HG03575 (cell line): Measurements from ENCODE around the gene CDK15.
"Not testable (repeated sequence)": the region's sequence is repeated elsewhere in the genome, so short reads cannot be mapped to it uniquely, and the experiment has no call there.

ENCODE experiments used
- ATAC-seq: cut with Tn5 transposase; IDR thresholded peaks from one replicate; pipeline ENCODE4 v1.9.1; 2021; ENCODE audit not compliant: unreplicated experiment, insufficient number of reproducible peaks, low FRiP score; ENCODE audit errors: extremely low read depth

Gene CDK15

DNA sequence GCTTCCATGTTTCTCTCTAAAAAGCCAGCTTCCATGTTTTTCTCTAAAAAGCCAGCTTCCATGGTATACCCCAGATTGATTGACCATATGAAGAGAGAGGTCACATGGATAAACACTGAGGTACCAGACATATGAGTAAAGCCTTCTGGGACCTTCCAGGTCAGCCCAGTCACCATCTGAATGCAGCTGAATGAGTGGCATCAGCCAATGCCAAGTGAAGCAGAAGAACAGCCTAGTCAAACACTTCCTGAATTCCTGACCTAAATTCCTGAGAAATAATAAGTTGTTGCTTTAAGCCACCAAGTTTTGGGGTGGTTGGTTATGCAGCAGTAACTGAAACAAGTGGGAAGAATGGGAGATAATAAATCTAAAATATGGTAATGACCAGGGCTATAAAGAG is 19.9 kb upstream of the CDK15 start:
- ATAC-seq = no peak

DNA sequence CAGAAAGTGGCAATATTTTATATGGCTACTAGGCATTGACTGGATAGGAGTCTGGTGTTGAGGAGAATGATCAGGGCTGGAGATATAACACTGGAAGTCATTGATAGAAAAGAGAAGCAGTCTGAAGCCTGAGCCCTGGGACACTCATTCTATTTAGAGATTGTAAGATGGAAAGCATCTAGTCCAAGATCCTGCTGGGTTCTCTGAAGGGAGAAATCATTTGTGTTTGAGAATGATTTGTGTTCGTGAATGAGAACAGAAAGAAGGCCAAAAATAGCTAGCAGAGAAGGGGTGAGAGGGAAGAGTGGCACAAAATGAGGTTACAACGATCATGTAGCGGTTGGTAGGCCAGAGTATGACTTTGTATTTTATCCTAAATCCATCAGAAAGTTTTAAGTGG is 18.0 kb upstream of the CDK15 start:
- ATAC-seq = no peak

DNA sequence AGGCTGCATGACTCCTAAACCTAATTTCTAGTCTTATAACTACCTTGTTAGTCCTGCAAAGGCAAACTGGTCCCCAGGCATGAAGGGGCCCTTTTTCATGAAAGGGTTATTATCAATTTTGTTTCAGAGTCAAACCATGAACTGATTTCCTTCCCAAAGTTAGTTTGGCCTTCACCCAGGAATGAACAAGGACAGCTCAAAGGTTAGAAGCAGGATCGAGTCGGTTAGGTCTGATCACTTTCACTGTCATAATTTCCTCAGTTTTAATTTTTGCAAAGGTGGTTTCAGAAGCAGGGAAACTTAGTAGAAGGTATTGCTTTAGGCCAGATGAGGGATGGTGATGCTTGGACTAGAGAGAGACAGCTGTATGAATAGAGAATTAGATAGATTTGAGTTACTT is 16.9 kb upstream of the CDK15 start:
- ATAC-seq = no peak

DNA sequence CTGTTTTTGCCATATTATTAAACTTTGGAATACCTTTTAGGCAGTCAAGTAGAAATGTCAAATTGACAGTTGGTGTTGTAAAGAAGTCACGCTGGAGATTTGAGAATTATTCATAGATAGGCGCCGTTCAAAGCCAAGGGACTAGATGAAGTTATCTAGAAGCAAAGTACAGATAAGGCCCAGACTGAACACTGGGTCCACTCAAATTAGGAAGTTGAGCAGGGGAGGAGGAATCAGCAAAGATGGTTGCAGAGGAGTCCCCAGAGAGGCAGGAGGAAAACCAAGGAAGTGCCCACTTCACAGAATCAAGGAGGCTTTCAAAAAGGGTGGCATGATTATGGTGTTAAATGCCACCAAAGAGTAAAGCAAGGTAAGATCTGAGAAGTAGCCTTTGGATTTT is 16.0 kb upstream of the CDK15 start:
- no peak for ATAC-seq

DNA sequence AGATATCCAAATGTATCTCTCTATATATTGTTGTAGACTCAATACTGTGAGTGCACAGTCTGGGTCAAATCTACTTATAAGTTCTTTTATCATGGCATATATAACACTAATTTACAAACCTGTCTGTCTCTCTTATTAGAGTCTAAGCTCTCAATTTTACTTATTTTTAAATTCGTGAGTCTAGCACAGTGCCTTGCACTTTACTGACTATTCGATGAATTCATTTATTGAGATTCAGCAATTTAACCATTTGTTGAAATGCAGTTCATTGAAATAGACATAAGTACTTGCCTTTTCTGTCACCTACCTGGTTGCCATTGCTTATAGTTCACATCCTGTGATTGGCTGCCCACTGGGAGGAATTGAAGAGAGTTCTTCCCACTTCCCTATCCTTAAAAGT is 15.3 kb upstream of the CDK15 start:
- no peak for ATAC-seq

DNA sequence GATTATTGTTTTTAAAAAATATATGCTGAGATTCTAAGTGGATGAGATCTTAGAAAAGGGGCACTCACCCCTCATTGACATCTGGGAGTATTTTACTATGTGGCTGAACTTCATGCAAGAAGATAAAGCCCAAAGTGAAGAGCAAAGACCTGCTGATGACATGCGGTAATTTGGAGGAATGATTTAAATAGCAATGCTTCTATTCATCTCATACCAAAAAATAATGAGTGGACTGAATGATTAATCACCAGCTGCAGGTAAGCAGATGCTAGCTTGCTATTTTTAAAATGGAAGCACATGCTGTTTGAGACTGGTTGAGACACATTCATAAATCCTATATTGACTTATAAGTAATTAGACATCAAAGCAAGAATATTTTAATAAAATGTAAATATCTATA is 12.7 kb upstream of the CDK15 start:
- ATAC-seq = no peak

DNA sequence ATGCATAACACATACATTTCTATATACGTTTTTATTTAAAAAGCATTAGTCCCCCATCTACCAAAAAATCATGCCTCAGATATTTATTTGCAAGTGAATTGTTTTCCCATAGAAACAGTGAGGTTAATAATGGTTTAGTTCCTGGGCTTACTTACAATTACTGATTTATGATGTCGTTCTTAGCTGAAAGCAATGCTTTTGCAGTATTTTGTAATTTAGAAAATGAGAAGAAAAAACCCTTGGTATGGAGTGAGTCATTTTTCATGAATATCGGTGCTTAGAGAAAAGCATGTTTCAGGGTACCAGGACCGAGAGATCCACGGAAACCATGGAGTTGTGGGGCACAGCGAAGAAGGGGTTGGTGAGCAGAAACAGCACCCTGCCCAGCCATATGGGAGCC is 12.0 kb upstream of the CDK15 start:
- no peak for ATAC-seq

DNA sequence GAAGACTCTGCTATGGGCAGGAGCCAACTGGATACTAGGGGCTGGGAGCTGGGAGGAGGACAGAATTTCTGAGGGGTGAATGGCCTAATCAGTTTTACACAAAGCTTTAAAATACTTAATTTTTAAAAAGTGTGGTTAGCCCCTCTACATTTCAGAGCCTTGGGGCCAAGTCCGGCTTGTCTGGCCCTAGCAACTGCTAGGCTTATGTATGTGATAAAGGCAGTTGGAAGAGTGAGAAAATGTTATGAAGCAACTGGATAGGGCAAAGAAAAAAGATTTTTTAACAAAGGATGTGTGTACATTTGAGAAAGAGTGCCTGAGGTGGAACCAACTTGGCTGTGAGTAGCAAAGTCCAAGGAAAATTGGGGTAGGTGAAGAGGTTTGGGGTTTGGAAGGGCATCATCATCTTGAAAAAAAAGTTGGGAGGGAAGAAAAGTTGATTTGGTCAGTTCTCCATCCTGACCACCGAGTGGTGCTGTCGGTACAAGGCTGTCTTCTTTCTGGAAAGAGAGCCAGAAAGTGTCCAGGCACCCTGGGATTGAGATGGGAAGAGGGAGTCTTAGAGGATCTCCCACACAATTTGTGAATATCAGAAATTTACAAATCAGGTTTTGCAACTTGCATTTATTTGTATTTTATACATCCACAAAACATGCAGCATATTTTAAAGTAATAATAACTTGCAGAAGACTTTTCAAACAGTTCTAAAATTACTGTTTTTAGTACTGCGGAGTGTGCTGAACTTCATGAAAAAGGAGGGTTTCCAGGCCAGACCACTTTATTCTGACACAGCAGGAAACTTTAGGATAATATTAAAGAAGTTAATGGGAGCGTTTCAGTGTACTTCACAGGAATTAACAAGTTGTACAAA is 10.5 kb upstream of the CDK15 start:
- no peak for ATAC-seq

DNA sequence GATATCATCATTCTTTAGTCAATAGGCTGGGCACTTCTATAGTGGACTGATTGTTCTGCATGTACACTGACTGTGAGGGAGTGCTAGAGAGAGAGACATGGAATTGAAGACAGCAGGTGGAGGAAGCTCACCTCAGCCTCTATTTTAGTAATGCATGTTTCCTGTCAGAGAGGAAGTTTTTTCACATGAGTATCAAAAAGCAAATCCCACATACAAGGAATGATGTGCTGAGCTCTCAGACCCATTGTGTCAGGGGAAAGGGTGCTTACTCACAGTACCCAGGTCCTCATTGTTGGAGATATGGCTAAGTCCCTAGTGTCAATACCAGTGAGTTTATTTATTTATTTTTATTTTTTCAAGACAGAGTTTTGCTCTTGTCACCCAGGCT is 9.9 kb upstream of the CDK15 start:
- no peak for ATAC-seq

DNA sequence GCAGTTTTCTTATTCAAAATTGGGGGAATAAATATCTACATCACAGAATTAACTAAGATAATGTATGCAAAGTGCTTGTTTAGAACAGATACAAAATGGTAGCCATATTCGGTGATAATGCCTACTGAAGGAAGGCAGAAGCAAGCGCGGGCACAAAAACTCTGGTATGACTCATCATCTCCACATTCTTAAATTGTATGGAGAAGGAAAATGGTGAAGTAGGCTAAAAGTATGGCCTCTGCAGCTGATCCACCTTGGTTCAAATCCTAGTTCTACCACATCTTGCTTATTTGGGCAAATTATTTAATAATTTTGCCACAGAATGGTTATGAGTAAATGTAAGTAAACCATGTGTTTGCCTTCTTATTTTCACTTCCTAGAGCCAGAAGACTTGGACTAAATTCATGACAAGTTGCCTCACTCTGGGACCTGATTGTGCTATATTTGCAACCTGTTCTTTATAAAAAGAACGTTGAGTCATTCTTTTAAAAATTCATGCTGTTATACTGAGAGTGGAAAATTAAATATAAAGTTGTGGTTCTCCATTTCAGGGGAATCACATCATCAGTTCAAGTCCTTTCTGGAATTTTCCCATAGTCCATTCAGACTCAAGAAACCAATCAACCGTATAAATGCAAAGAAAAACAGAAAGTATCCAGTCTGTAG is 9.0 kb upstream of the CDK15 start:
- no peak for ATAC-seq

DNA sequence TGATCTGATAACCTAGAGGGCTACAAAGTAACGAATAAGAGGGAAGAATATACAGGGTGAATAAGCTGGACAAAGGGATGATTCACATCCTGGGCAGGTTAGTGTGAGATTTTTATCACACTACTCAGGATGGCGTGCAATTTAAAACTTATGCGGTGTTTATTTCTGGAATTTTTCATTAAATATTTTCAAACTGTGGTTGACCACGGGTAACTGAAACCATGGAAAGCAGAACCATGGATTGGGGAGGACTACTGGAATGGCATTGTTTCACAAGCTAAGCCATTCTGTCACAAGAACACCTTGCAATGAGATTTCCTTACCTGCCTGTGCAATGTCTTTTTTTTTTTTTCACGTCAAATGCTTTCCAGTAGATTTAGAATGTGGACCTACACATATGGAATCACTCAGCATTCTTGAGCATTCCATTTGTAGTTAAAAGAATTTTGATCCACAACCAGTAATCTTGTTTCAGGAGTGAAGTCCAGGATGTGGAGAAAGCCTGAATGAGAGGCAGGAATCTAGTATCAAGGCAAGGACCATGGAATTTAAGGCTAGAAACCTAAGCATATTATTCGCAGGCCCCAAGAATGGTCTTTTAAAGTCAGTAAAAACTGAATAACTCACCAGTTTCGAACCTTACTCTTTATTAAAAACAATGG is 8.0 kb upstream of the CDK15 start:
- ATAC-seq = no peak

DNA sequence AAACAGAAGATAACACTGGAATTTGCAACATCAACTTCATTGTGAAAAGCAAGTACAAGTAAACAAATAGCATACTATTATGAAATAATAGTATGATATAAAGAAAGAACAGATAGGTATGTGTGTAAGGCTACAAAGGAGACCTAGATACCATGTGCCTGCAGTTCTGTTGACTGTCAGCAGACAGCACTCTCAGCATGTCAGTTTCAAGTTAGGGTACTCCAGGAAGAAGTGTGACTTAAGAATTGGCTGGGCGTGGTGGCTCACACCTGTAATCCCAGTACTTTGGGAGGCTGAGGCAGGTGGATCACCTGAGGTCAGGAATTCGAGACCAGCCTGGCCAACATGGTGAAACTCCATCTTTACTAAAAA is 7.4 kb upstream of the CDK15 start:
- not testable (repeated sequence) for ATAC-seq

DNA sequence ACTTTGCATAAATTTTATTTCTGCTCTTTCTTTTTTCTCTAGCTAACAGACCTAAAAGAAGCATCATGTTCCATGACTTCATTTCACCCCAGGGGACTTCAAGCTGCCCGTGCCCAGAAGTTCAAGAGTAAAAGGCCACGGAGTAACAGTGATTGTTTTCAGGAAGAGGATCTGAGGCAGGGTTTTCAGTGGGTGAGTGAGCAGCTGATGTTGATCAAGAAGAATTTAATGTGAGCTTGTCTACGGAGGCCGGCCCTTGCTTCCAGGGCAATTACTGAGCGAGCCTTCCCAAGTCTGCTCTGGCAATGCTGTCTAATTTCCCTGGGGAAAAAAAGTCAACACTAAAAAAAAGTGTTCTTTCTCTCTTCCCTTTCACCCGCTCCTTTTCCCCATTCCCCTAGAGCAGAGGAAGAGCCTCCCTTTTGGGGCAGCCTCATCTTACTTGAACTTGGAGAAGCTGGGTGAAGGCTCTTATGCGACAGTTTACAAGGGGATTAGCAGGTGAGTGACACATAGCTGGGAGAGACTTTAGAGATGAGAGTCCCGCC is 1.2 kb downstream of the CDK15 start:
- ATAC-seq = no peak

DNA sequence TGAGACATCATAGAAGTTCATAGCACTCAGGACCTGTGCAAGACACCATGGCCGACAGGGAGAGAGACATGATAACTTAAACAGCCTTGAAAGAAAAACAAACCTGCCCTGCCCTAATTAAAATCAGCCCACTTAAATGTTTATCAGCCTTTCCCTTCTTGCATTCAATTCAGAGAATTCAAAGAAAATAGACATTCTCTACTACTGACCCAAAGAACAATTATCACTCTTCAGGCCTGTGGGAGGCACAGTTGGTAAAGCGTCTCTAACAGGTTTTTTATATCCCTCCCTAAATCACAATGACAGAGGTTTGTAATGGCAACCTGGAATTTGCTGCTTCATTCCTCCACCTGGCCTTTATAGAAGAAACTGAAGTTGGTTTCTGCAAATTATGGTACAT is 1.7 kb downstream of the CDK15 start:
- ATAC-seq = no peak

DNA sequence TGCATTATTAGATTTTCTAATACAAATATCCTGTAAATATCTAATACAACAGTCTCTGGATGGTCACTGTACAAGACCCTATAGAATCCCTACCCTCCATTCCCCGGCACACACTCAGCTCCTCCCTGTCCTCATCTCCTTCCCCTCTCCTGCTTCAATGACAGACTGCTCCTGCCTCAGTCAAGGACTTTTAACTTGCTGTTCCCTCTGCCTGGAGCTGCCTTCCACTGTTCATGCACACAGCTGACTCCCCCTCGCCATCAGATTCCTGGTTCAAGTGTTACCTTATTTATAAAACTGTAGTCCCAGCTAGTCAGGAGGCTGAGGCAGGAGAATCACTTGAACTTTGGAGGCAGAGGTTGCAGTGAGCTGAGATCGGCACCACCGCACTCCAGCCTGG is 3.3 kb downstream of the CDK15 start:
- no peak for ATAC-seq

DNA sequence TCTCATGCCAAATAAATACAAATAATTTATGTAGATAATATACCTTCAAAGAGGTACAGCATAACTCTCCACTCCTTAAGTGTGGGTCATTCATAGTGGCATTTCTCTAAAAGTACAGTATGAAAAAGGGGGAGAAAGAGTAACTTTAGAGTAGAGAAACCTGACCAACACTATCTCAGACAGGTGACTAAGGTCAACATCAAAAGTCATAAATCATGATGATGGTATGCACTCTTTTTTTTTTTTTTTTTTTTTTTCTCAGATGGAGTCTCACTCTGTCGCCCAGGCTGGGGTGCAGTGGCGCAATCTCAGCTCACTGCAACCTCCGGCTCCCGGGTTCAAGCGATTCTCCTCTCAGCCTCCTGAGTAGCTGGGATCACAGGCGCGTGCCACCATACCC is 4.3 kb downstream of the CDK15 start:
- ATAC-seq = not testable (repeated sequence)

DNA sequence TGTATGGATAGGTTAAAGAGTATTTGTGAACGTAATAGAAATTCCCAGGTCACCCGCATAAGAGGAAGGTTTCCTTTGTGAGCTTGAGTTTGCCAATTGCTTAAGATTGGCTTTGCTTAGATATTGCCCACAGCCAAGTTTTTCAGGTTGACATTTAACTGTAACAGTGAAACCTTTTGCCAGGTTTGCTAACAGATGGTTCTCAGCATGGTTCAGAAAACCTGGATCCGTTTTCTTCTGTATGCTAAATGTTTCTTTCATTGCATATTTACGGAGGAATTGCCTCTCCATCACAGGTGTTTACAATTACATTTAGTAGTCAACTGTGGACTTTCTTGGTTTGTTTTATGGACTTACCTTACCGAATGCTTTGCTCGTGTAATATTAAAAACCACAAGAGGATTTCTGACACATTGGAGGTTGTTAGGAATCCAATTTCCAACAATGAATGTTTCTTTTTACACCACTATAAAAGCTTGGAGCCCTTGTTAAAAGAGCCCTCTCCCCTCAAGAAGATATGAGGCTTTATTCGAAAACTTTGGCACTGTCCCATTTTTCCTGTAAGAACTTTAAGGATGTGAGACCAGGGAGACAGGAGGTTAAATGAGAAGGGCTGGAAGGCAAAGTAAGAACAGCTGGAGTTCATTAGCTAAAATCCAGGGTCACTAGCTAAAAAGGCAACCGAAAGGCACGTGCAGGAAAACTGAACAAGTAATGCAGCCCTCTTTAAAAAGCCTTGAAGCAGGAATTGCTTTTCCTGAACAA is 7.8 kb downstream of the CDK15 start:
- no peak for ATAC-seq

DNA sequence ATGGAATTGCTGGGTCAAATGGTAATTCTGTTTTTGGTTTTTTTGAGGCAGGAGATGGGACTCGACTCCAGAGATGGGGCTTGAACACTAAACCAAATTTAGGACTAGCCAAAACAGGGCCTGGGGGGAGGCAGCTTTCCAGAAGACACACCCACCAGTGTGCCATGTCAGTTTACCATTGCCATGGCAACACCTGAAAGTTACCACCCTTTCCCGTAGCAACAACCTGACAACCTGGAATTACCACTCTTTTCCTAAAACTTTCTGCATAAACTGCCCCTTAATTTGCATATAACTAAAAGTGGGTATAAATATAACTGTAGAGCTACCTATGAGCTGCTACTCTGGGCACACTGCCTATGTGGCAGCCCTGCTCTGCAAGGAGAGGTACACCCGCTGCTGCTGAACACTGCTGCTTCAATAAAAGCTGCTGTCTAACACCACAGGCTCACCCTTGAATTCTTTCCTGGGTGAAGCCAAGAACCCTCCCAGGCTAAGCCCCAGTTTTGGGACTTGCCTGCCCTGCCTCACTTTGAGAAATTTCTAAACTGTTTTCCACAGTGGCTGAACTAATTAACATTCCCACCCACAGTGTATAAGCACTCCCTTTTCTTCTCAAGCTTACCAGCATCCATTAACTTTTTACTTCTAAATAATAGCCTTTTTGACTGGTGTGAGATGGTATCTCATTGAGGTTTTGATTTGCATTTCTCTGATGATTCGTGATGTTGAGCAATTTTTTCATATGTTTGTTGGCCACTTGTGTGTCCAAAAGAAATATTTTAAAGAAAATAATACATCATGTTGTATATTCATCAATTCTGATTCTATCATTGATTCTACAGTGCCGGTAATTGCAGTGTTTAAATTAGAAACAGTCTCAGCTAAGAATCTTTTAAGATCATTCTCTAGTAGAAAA is 10.6 kb downstream of the CDK15 start:
- no peak for ATAC-seq
